ENCODE data around the gene ARHGDIB. TPM values are rescaled to one million over a fixed set of nuclear protein-coding genes. Genes with fewer than 3 reads are reported as not detected.

The ARHGDIB gene
- total and polyA plus RNA-seq, 2 of the 4 experiments (the other 2 are of a cell fraction), result 24.9 to 30.7 TPM

DNA sequence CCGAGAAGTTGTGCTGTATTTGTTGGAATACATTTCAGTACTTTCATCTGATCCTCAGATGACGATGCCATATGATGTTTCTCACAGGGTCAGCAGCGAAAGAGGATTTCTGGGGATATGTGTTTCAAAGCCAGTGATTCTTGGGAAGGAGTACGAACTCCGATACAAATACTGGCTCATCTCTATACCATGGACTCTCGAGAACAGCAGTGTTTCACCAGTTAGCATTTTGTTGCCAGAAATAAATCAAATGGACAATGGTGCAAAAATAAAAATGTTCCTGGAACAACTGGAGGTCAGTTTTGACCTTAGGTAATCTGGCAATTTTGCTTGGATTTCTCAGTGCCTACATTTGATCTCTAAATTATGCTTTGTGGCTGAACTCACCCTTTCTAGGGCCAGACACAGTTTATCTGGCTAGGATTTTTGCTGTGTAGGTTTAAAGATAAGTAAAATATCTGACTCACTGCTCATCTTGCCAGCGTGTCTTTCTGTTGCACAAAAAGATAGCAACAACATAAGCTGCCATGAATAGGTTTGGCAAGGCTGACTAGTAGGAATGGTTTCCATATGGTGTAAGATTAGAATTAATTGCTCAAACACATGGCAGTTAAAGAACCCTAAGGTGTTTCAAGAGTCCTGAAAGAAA lies 64.8 kb downstream of the ARHGDIB start:
- Histone ChIP-seq H2AFZ (replicated peaks; ENCODE audit: low read length, poor library complexity) (no peak overlapping the region), H3K79me1 (ENCODE audit: low read depth in 1 of 2, low read length in 2 of 2) (no peaks in the 10 kb centered on the region), H3K27me3 (ENCODE audit: control insufficient read depth, insufficient read depth, low read length) (no peaks in the 10 kb centered on the region), H4K20me1 (ENCODE audit: insufficient read depth, low read length) (no peaks in the 10 kb centered on the region), H4K5ac (ENCODE audit: low read depth, low read length) (peak overlapping the region; percentile 80; the same call in 1 of the 2 replicates), H3K9me1 (ENCODE audit: insufficient read depth, low read length) (no peaks in the 10 kb centered on the region), H2BK5ac (ENCODE audit: low read depth, low read length, poor library complexity, severe bottlenecking) (peak overlapping the region; percentile 68), H3K9ac (ENCODE audit: low read depth, low read length) (peak overlapping the region; percentile 52), H3K18ac (ENCODE audit: low read depth, low read length) (peak overlapping the region; percentile 93; the same call in 1 of the 2 replicates), H3K14ac (replicated peaks; ENCODE audit: low read depth, low read length) (peak overlapping the region; percentile 10; the same call in 1 of the 2 replicates), H2AK9ac (replicated peaks; ENCODE audit: low read depth, low read length, poor library complexity) (no peak overlapping the region), H2BK20ac (ENCODE audit: low read depth, low read length) (peak overlapping the region; percentile 54; the same call in 1 of the 2 replicates), H3K4me3 (ENCODE audit: insufficient read depth, low read depth, low read length) (peak overlapping the region; percentile 4; the same call in 1 of the 2 replicates), H4K8ac (ENCODE audit: low read depth in 2 of 2, low read length in 2 of 2) (peak overlapping the region; percentile 22 to 59; a peak in 2 of 4 replicates), H3K23ac (ENCODE audit: low read depth, low read length) (peak overlapping the region; percentile 54), H3K9me3 (ENCODE audit: control insufficient read depth, insufficient read depth, low read length) (no peaks in the 10 kb centered on the region), H3K36me3 (ENCODE audit: control insufficient read depth, insufficient read depth, low read length) (no peaks in the 10 kb centered on the region), H3K4ac (ENCODE audit: low read depth, low read length) (peak overlapping the region; percentile 21), H3K4me2 (ENCODE audit: low read depth, low read length) (peak overlapping the region; percentile 85), H3K4me1 (ENCODE audit: control insufficient read depth, insufficient read depth, low read length) (peaks cover 2% of the 10 kb centered on the region), H3K56ac (ENCODE audit: extremely low read depth, insufficient read depth, low read length) (no peak overlapping the region), H2BK120ac (ENCODE audit: low read depth, low read length) (peak overlapping the region; percentile 53), H4K91ac (ENCODE audit: insufficient read depth, low read depth, low read length) (0 out of 2 replicates have a peak overlapping the region, but pooled peaks have one; percentile 14), H2BK15ac (ENCODE audit: low read depth, low read length) (peak overlapping the region; percentile 18; the same call in 1 of the 3 replicates), H2AK5ac (ENCODE audit: low read depth, low read length) (peak overlapping the region; percentile 6), H3K27ac (ENCODE audit: insufficient read depth, low read length) (peak overlapping the region; percentile 71; the same call in 1 of the 2 replicates)
- DNase-seq (peak; percentile 79), ATAC-seq (ENCODE audit: low read depth) (peak; percentile 83)
- POLR2A ChIA-PET (ENCODE audit: unreplicated experiment), result no interaction called here
- TF ChIP-seq MXI1 (IDR thresholded peaks at IDR 0.05; ENCODE audit: borderline replicate concordance, low read depth, low read length), result no peak
- TF ChIP-seq FOS (IDR thresholded peaks at IDR 0.05; ENCODE audit: low read depth, low read length), result 0 out of 2 replicates have a peak, but pooled peaks have one; percentile 26
- TF ChIP-seq RCOR1 (IDR thresholded peaks at IDR 0.05; ENCODE audit: insufficient replicate concordance, low read length), result no peak
- no peak for TF ChIP-seq BHLHE40 (IDR thresholded peaks at IDR 0.05; ENCODE audit: low read depth, low read length)
- TF ChIP-seq RFX5 (IDR thresholded peaks at IDR 0.05; ENCODE audit: low read depth, low read length), result no peak
- TF ChIP-seq MAFK (IDR thresholded peaks at IDR 0.05; ENCODE audit: low read depth, low read length), result no peak
- no peak for TF ChIP-seq RAD21 (IDR thresholded peaks at IDR 0.05; ENCODE audit: low read length)
- TF ChIP-seq, protein P1, sequence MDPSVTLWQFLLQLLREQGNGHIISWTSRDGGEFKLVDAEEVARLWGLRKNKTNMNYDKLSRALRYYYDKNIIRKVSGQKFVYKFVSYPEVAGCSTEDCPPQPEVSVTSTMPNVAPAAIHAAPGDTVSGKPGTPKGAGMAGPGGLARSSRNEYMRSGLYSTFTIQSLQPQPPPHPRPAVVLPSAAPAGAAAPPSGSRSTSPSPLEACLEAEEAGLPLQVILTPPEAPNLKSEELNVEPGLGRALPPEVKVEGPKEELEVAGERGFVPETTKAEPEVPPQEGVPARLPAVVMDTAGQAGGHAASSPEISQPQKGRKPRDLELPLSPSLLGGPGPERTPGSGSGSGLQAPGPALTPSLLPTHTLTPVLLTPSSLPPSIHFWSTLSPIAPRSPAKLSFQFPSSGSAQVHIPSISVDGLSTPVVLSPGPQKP (IDR thresholded peaks at IDR 0.05; ENCODE audit: borderline replicate concordance, low read depth, low read length), result no peak
- TF ChIP-seq CEBPB (IDR thresholded peaks at IDR 0.05; ENCODE audit: low read depth, low read length), result peak; percentile 76
- peak; percentile 9; the same call in 1 of the 2 replicates for TF ChIP-seq NFE2L2 (IDR thresholded peaks at IDR 0.05; ENCODE audit: low read depth, low read length)
- no peak for TF ChIP-seq CHD1 (IDR thresholded peaks at IDR 0.05; ENCODE audit: low read depth, low read length)
- no peak for TF ChIP-seq USF2 (IDR thresholded peaks at IDR 0.05; ENCODE audit: low read depth, low read length)
- CTCF ChIA-PET, result no interaction called here
- no CpG with 5 or more reads among the region's 7 CpGs for WGBS, 2 experiments (ENCODE audit: extremely low coverage in 2 of 2, insufficient read length in 1 of 2)
- dilution Hi-C loops (cut with HindIII; ENCODE audit: low sequenced_read_pairs, unreplicated experiment), result no loop called here
- in situ Hi-C loops (cut with MboI; ENCODE audit: low sequenced_read_pairs), result no loop called here
- intact Hi-C loops (cut with micrococcal nuclease), result no loop called here
- BruUV-seq (replicated peaks), result no TSS peak
